Esophagus (tissue), 2 donors: ENCODE results near the gene COL27A1. TPM values are rescaled to one million over a fixed set of nuclear protein-coding genes. Genes with fewer than 3 reads are reported as not detected.
"Not testable (repeated sequence)": the region's sequence is repeated elsewhere in the genome, so short reads cannot be mapped to it uniquely, and the experiment has no call there.

Source experiments
- H3K27ac ChIP-seq, 2 donors: one replicate each; pipeline ENCODE4 v1.5.1; 2013; ENCODE audit warnings: low read depth in 2 of 2, mild to moderate bottlenecking in 2 of 2, inconsistent platforms in 1 of 2, low read length in 1 of 2, moderate library complexity in 1 of 2
- H3K27me3 ChIP-seq, 2 donors: one replicate each; pipeline ENCODE4 v1.6.1; 2013; ENCODE audit warnings: low read length in 2 of 2, control low read depth in 1 of 2, mild to moderate bottlenecking in 1 of 2; ENCODE audit not compliant: insufficient read depth in 2 of 2, control insufficient read depth in 1 of 2
- H3K36me3 ChIP-seq, 2 donors: one replicate each; pipeline ENCODE4 v1.6.1; 2013; ENCODE audit warnings: low read length in 1 of 2; ENCODE audit not compliant: control insufficient read depth in 2 of 2, insufficient read depth in 2 of 2
- H3K4me1 ChIP-seq, 2 donors: one replicate each; pipeline ENCODE4 v1.6.1; 2013; ENCODE audit warnings: low read length in 1 of 2; ENCODE audit not compliant: control insufficient read depth in 2 of 2, insufficient read depth in 2 of 2
- H3K4me3 ChIP-seq, 2 donors: one replicate each; pipeline ENCODE4 v1.5.1; 2013; ENCODE audit warnings: low read length in 2 of 2, mild to moderate bottlenecking in 2 of 2, low read depth in 1 of 2, moderate library complexity in 1 of 2
- H3K9me3 ChIP-seq, 2 donors: one replicate each; pipeline ENCODE4 v1.6.1; 2013; ENCODE audit warnings: mild to moderate bottlenecking in 2 of 2, low read depth in 1 of 2, low read length in 1 of 2, moderate library complexity in 1 of 2; ENCODE audit not compliant: control insufficient read depth in 2 of 2, insufficient read depth in 1 of 2
- WGBS, 2 donors: extraction: QIAGEN DNeasy Blood & Tissue Kit; methylation state at CpG; one replicate each; pipeline ENCODE4 v1.1.7; 2013; 5-methylcytosine and 5-hydroxymethylcytosine counted together
- polyA plus RNA-seq, 2 donors: library from polyadenylated mRNA; stranded (reverse); fragments of 200-250 nt; gene quantifications; one replicate each; pipeline ENCODE4 v1.2.3, GENCODE V29; 2013
- donor health status: healthy with polysubstance abuse.
- donor health status: Bipolar disorder and iron deficiency.

COL27A1 gene
- polyA plus RNA-seq, 2 donors: 7.2 to 32.6 TPM

- no peaks in the 10 kb centered on the region for H3K27me3 ChIP-seq
- 78 to 85% methylated on average over 9 of the region's 9 CpGs for WGBS, 2 donors
- no peaks in the 10 kb centered on the region for H3K4me1 ChIP-seq
Measured at GRCh38 chr9:114122136-114123027, 33.0 kb upstream of the COL27A1 start.

DNA sequence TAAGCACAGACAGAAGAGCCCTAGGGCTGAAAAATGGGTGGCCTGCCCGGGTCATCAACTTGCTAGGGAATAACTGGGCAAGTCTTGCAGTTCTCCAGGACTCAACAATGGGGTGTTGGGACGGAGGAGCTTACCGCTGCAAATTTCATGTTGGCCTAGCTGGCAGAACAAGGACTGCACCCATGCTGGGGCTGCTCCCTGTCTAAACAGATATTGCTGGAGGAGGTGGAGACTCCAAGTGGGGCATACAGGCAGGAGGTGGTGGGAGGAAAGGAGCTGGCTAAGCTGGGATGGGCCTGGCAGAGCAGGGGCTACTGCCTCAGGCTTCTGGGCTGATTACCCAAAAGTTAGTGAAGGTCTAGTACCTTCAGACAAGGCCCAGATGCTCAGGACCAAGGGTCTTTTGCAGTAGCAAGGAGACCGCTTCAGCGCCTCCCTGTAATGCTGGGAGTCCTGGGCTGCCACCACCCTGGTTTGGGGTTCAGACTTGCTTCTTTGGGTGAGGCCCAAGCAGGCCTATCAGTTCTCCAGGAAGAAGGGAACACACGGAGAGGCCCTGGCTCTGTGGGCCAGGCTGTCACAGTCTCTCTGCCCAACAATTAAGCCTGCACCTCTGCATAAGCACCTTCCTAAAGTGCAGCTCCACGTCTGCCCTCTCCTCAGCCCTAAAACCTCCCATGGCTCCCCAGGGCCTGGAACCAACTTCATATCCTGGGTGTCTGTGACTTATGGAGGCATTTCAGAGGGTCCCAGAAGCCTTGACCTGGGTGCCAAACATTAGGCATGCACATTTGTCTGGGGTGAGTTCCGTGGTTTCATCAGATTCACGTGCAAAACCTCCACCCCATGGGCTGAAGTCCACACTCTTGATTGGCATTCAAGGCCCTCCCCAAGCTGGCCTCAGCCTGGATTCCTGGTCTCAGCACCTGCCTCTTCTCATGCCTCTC lies 32.0 kb upstream of the COL27A1 start:
- Histone ChIP-seq H3K4me3 (no peak overlapping the region), H3K27ac (no peak overlapping the region), H3K36me3 (no peaks in the 10 kb centered on the region), H3K9me3 (peaks cover 0 to 8% of the 10 kb centered on the region in 2 donors), H3K27me3 (peaks cover 0 to 2% of the 10 kb centered on the region in 2 donors), H3K4me1 (no peaks in the 10 kb centered on the region)
- 77 to 84% methylated on average over 9 of the region's 9 CpGs for WGBS, 2 donors

More at GRCh38 chr9:114122136-114123027, 33.0 kb upstream of the COL27A1 start:
- Histone ChIP-seq H3K4me3 (no peak overlapping the region), H3K36me3 (no peaks in the 10 kb centered on the region), H3K27ac (no peak overlapping the region), H3K9me3 (peaks cover 0 to 3% of the 10 kb centered on the region in 2 donors)

- H3K36me3 ChIP-seq: no peaks in the 10 kb centered on the region
- peaks cover 0 to 2% of the 10 kb centered on the region in 2 donors for H3K27me3 ChIP-seq
- H3K27ac ChIP-seq: no peak overlapping the region
- H3K9me3 ChIP-seq: peaks cover 0 to 8% of the 10 kb centered on the region in 2 donors
- H3K4me1 ChIP-seq: no peaks in the 10 kb centered on the region
- H3K4me3 ChIP-seq: no peak overlapping the region
- WGBS, 2 donors: 72% methylated on average over 1 of the region's 1 CpG
Measured at GRCh38 chr9:114124138-114124537, 31.2 kb upstream of the COL27A1 start.

- Histone ChIP-seq H3K4me1 (no peaks in the 10 kb centered on the region), H3K27me3 (peaks cover 0 to 2% of the 10 kb centered on the region in 2 donors), H3K4me3 (no peak overlapping the region), H3K9me3 (peaks cover 0 to 8% of the 10 kb centered on the region in 2 donors), H3K36me3 (no peaks in the 10 kb centered on the region), H3K27ac (no peak overlapping the region)
- 84 to 91% methylated on average over 12 to 13 of the region's 13 CpGs for WGBS, 2 donors
Measured at GRCh38 chr9:114124666-114125475, 30.5 kb upstream of the COL27A1 start.

- no peak overlapping the region for H3K4me3 ChIP-seq
- no peak overlapping the region for H3K27ac ChIP-seq
- H3K36me3 ChIP-seq: no peaks in the 10 kb centered on the region
- H3K4me1 ChIP-seq: no peaks in the 10 kb centered on the region
- peaks cover 0 to 2% of the 10 kb centered on the region in 2 donors for H3K27me3 ChIP-seq
- H3K9me3 ChIP-seq: peaks cover 0 to 8% of the 10 kb centered on the region in 2 donors
- WGBS, 2 donors: 83 to 85% methylated on average over 10 of the region's 10 CpGs
Measured at GRCh38 chr9:114125476-114126013, 29.8 kb upstream of the COL27A1 start.

- peaks cover 0 to 2% of the 10 kb centered on the region in 2 donors for H3K27me3 ChIP-seq
- no peaks in the 10 kb centered on the region for H3K36me3 ChIP-seq
- whole genome bisulfite sequencing, 2 donors: 77 to 82% methylated on average over 13 of the region's 13 CpGs
- no peaks in the 10 kb centered on the region for H3K4me1 ChIP-seq
- H3K27ac ChIP-seq: no peak overlapping the region
- H3K9me3 ChIP-seq: peaks cover 0 to 8% of the 10 kb centered on the region in 2 donors
- H3K4me3 ChIP-seq: no peak overlapping the region
Measured at GRCh38 chr9:114126247-114127060, 28.9 kb upstream of the COL27A1 start.

DNA sequence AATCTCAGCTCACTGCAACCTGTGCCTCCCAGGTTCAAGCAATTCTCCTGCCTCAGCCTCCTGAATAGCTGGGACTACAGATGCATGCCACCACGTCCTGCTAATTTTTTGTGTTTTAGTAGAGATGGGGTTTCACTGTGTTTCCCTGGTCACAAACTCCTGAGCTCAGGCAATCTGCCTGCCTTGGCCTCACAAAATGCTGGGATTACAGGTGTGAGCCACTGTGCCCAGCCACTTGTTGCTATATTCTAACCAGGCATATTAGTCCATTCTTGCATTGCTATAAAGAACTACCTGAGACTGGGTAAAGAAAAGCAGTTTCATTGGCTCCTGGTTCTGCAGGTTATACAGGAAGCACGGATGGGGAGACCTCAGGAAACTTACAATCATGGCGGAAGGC lies 26.6 kb upstream of the COL27A1 start:
- H3K27me3 ChIP-seq, H3K36me3 ChIP-seq, H3K4me3 ChIP-seq, H3K27ac ChIP-seq, H3K4me1 ChIP-seq, H3K9me3 ChIP-seq: not testable (repeated sequence)
- WGBS, 2 donors: 86 to 87% methylated on average over 3 of the region's 3 CpGs

DNA sequence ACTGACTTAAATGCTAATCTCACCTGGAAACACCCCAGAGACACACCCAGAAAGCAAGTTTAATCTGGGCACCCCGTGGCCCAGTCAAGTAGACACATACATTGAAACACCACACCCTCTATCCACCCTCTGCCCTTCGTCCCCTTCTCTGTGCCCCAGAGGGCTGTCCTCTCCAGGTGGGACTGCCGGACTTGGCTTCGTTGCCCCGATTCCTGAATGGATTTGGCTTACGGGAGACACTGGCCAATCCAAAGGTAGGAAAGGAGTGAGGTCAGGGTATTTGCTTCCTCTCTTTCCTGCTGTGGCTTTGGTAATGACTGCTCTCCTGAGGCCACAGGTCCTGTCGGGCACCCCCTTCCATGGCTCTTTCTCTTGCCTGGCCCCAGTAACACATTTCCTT lies 25.2 kb upstream of the COL27A1 start:
- Histone ChIP-seq H3K4me3 (no peak overlapping the region), H3K27ac (no peak overlapping the region), H3K4me1 (no peaks in the 10 kb centered on the region), H3K36me3 (no peaks in the 10 kb centered on the region), H3K9me3 (peaks cover 0 to 8% of the 10 kb centered on the region in 2 donors), H3K27me3 (peaks cover 0 to 2% of the 10 kb centered on the region in 2 donors)
- 70 to 75% methylated on average over 7 of the region's 7 CpGs for WGBS, 2 donors
